ENCODE measurements around the gene FAM50B.

The FAM50B gene

GRCh38 chr6:3822747-3823445 is 26.3 kb upstream of the FAM50B start:
- no peak for DNase-seq

GRCh38 chr6:3823671-3824070 is 25.5 kb upstream of the FAM50B start:
- DNase-seq = no peak

GRCh38 chr6:3825331-3825831 is 23.8 kb upstream of the FAM50B start:
- no peak for DNase-seq

- DNase-seq = no peak
These were observed 23.2 kb upstream of the FAM50B start for GRCh38 chr6:3825851-3826581.

- DNase-seq = no peak
These were observed 19.9 kb upstream of the FAM50B start for GRCh38 chr6:3829285-3829684.

- no peak for DNase-seq
These were observed 18.4 kb upstream of the FAM50B start for GRCh38 chr6:3830806-3831205.

- no peak for DNase-seq
These were observed 17.2 kb upstream of the FAM50B start for GRCh38 chr6:3831761-3832530.

- DNase-seq = no peak
These were observed 14.0 kb upstream of the FAM50B start for GRCh38 chr6:3835055-3835731.

GRCh38 chr6:3835785-3836184 is 13.4 kb upstream of the FAM50B start:
- no peak for DNase-seq

GRCh38 chr6:3836566-3836965 is 12.6 kb upstream of the FAM50B start:
- DNase-seq = no peak

GRCh38 chr6:3837781-3838180 is 11.4 kb upstream of the FAM50B start:
- no peak for DNase-seq

GRCh38 chr6:3838992-3839867 is 9.9 kb upstream of the FAM50B start:
- no peak for DNase-seq

- no peak for DNase-seq
These were observed 8.1 kb upstream of the FAM50B start for GRCh38 chr6:3841066-3841454.

GRCh38 chr6:3841711-3842565 is 7.2 kb upstream of the FAM50B start:
- no peak for DNase-seq

GRCh38 chr6:3843379-3844096 is 5.6 kb upstream of the FAM50B start:
- DNase-seq = no peak

GRCh38 chr6:3844097-3844463 is 5.1 kb upstream of the FAM50B start:
- DNase-seq = no peak

GRCh38 chr6:3847521-3847920 is 1.7 kb upstream of the FAM50B start:
- DNase-seq = no peak

- DNase-seq = no peak
These were observed 793 bp upstream of the FAM50B start for GRCh38 chr6:3848380-3848779.

- DNase-seq = no peak
These were observed 693 bp downstream of the FAM50B start for GRCh38 chr6:3849681-3850450.
